Mesodermal cell (in vitro differentiated cells): ENCODE results near the gene HGS. TPM values are rescaled to one million over a fixed set of nuclear protein-coding genes. Genes with fewer than 3 reads are reported as not detected.
A peak's percentile ranks its signal among the peaks of the same experiment; 100 is the strongest.

ENCODE experiments used
- H3K27ac ChIP-seq: 2 replicates; pipeline ENCODE4 v1.7.0; 2013; ENCODE audit warnings: mild to moderate bottlenecking, low read depth, low read length, moderate library complexity; ENCODE audit not compliant: severe bottlenecking
- H3K36me3 ChIP-seq: 2 replicates; pipeline ENCODE4 v1.7.1; 2013; ENCODE audit warnings: mild to moderate bottlenecking, low read length, moderate library complexity; ENCODE audit not compliant: control insufficient read depth, insufficient read depth
- H3K4me1 ChIP-seq: one replicate; pipeline ENCODE4 v1.7.1; 2013; ENCODE audit warnings: mild to moderate bottlenecking, low read length; ENCODE audit not compliant: insufficient read depth, control insufficient read depth, poor library complexity, severe bottlenecking
- H3K4me3 ChIP-seq: 2 replicates; pipeline ENCODE4 v1.7.0; 2013; ENCODE audit warnings: low read length, control low read depth, mild to moderate bottlenecking; ENCODE audit not compliant: insufficient read depth, poor library complexity, severe bottlenecking; ENCODE audit errors: extremely low read depth
- H3K9me3 ChIP-seq: 2 replicates; pipeline ENCODE4 v1.7.1; 2013; ENCODE audit warnings: mild to moderate bottlenecking, low read length, moderate library complexity; ENCODE audit not compliant: control insufficient read depth
- WGBS, 2 experiments: methylation state at CpG; one replicate each; pipeline ENCODE4 v1.1.5; 2013; ENCODE audit warnings: missing lambda C conversion rate in 2 of 2; ENCODE audit not compliant: insufficient coverage in 2 of 2; 5-methylcytosine and 5-hydroxymethylcytosine counted together
- polyA plus RNA-seq, 2 experiments: library from polyadenylated mRNA; stranded (reverse); fragments of 50-300 nt; gene quantifications; one replicate each; pipeline ENCODE4 v1.2.3, GENCODE V29; 2013

HGS gene, protein sequence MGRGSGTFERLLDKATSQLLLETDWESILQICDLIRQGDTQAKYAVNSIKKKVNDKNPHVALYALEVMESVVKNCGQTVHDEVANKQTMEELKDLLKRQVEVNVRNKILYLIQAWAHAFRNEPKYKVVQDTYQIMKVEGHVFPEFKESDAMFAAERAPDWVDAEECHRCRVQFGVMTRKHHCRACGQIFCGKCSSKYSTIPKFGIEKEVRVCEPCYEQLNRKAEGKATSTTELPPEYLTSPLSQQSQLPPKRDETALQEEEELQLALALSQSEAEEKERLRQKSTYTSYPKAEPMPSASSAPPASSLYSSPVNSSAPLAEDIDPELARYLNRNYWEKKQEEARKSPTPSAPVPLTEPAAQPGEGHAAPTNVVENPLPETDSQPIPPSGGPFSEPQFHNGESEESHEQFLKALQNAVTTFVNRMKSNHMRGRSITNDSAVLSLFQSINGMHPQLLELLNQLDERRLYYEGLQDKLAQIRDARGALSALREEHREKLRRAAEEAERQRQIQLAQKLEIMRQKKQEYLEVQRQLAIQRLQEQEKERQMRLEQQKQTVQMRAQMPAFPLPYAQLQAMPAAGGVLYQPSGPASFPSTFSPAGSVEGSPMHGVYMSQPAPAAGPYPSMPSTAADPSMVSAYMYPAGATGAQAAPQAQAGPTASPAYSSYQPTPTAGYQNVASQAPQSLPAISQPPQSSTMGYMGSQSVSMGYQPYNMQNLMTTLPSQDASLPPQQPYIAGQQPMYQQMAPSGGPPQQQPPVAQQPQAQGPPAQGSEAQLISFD
- 117 TPM for polyA plus RNA-seq (2013, experiment 1 of 2)
- polyA plus RNA-seq (2013, experiment 2 of 2): 80.5 TPM

DNA sequence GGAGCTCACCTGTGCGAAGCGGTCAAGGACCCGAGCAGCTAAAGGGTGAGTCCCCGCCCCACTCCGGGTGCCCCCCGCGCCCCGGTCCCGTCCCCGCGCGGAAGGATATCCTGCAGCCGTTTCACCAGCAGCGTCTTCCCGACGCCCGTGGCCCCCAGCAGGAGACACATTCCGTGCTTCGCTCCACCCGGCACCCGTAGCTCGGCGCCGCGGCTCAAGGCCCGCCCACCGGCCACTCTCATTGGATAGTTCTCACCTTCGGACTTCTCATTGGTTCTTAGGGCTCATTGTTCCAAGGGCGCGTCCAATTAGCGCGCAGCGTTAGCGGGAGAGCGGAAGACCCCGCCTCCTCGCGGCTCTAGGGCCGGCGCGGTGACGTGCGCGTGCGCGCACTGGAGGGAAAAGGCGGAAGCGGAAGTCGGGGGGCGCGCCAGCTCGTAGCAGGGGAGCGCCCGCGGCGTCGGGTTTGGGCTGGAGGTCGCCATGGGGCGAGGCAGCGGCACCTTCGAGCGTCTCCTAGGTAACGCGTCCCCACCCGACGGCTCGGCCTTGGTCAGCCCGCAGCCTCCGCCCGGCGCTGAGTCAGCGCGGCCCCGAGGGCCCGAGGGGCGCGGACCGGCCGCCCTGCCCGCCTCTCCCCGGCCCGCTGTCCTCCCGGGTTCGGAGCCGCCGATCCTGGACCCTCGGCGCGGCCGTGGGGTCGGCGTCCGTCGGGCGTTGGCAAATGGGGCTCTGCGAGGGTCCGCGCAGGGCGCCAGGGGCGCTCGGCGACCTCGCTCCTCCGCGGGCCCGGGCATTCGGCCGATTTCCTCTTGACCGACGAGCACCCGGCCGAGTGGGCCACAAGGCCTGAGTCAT, at the start of gene HGS, which contains the start of gene ARL16:
TSS of gene HGS (plus strand) at position 428 of the 858 bp plus-strand sequence. CDS start at position 484, 56 bp downstream.
TSS of gene ARL16 (minus strand) at position 214 of the 858 bp plus-strand sequence. CDS start at position 170, 44 bp downstream.
- Histone ChIP-seq H3K27ac (peak within 1 kb of the TSS; percentile 94), H3K4me3 (peak within 1 kb of the TSS; percentile 99), H3K4me1 (peaks cover 16% of the 10 kb centered on the region), H3K9me3 (no peaks in the 10 kb centered on the region), H3K36me3 (peaks cover 55% of the 10 kb centered on the region)
- 0% methylated on average over 87 to 110 of the region's 112 CpGs for WGBS, 2 experiments

DNA sequence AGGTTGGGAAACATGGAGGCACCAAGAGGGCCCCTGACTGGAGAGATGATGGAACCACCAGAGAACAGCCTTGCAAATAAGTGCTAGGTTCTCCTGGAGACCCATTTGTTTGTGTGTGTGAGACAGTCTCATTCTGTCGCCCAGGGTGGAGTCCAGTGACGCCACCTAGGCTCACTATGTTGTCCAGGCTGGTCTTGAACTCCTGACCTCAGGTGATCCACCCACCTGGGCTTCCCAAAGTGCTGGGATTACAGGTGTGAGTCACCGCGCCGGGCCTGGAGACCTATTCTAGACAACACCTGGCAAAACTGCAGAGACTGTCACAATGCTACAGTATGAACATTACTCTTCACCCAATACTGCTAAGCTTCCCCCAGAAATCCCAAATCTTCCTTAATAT, 48.4 kb upstream of the HGS start:
- H3K4me3 ChIP-seq: peak overlapping the region; percentile 73
- 93 to 95% methylated on average over 5 of the region's 5 CpGs for WGBS, 2 experiments
- peaks cover 36% of the 10 kb centered on the region for H3K36me3 ChIP-seq
- H3K4me1 ChIP-seq: peaks cover 10% of the 10 kb centered on the region
- no peaks in the 10 kb centered on the region for H3K9me3 ChIP-seq
- H3K27ac ChIP-seq: no peak overlapping the region

DNA sequence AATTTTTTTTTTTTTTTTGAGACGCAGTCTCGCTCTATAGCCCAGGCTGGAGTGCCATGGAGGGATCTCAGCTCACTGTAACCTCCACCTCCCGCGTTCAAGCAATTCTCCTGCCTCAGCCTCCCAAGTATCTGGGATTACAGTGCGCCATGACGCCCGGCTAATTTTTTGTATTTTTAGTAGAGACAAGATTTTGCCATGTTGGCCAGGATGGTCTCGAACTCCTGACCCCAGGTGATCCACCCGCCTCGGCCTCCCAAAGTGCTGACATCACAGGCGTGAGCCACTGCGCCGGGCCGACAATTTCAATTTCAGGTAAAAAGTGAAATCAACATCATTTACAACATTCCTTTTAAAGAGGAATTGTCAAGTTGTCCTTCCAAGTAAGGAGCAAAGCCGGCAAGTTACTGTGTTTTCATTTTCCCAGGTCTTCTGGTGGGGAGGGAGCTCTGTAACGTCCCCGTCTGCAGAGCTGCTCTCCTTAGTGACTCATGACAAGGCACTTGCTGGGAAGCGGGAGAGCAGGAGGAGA, 47.8 kb upstream of the HGS start:
- H3K36me3 ChIP-seq: peaks cover 33% of the 10 kb centered on the region
- peak overlapping the region; percentile 94 for H3K27ac ChIP-seq
- 20 to 39% methylated on average over 8 to 13 of the region's 18 CpGs for WGBS, 2 experiments
- H3K9me3 ChIP-seq: no peaks in the 10 kb centered on the region
- H3K4me3 ChIP-seq: peak overlapping the region; percentile 73
- peaks cover 10% of the 10 kb centered on the region for H3K4me1 ChIP-seq

DNA sequence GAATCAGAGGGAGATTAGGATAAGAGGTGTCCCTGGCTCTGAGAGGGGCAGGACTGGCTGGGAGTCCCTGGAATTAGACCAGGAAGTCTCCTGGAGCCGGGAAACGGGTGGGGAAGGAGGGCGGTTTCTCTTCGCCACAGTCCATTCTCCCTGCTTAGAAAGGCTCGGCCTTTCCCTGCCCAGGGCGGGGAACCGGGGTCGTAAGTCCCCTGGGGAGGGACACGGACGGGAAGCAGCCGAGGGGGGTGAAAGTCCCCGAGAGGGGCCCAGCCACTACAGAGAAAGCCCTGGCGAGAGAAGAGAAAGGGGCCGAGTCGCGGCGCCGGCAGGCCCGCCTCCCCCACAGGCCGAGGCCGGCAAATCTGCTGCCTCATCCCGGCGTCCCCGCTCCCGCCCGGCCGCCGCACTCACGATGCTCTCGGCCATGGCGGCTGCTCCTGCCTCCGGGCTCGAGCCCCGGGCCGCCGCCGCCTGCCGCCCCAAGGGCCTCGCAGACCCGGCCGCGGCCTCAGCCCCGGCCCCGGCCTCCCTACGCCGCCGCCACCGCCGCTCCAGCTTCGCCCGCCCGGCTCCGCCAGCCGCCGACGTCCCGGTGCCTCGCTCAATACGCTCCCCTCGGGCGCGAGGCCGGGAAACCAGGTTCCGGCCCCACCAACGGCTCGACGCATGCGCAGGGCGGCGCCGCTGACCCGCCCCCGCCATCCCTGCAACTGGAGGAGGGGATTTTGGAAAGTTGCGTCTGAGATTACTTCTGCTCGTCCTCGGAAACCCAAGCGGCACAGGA, 47.1 kb upstream of the HGS start, which contains the start of the genes NPLOC4 and TSPAN10:
TSS of gene NPLOC4 (minus strand) at position 608 of the 784 bp plus-strand sequence. CDS start at position 426, 182 bp downstream.
TSS of gene TSPAN10 (plus strand) at position 692 of the 784 bp plus-strand sequence. CDS start 5,217 bp downstream, outside the sequence.
- peaks cover 30% of the 10 kb centered on the region for H3K36me3 ChIP-seq
- no peaks in the 10 kb centered on the region for H3K9me3 ChIP-seq
- 0% methylated on average over 45 to 58 of the region's 77 CpGs for WGBS, 2 experiments
- H3K27ac ChIP-seq: peak within 1 kb of the TSS; percentile 94
- peak within 1 kb of the TSS; percentile 73 for H3K4me3 ChIP-seq
- H3K4me1 ChIP-seq: peaks cover 11% of the 10 kb centered on the region

DNA sequence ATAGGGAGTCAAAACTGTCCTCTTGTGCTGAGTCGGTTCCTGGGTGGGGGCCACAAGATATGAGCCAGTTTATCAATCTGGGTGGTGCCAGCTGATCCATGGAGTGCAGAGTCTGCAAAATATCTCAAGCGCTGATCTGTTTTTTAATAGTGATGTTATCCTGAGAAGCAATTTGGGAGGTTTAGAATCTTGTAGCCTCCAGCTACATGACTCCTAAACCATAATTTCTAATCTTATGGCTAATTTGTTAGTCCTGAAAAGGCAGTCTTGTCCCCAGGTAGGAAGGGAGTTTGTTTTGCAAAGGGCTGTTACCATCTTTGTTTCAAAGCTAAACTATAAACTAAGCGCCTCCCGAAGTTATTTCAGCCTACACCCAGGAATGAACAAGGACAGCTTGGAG, 45.1 kb upstream of the HGS start:
- H3K9me3 ChIP-seq: no peaks in the 10 kb centered on the region
- WGBS, 2 experiments: 69 to 100% methylated on average over 1 of the region's 4 CpGs

DNA sequence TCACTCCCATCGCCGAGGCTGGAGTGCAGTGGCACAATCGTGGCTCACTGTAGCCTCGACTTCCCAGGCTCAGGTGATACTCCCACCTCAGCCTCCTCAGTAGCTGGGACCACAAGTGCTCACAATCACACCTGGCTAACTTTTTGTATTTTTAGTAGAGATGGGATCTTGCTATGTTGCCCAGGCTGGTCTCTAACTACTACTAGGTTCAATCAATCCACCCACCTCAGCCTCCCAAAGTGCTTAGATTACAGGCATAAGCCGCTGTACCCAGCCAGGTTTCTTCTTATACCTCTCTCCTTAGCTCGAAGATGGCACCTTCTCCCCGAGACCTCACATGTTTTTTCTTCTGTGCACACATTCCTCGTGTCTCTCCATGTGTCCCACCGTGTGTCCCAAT, 43.8 kb upstream of the HGS start:
- WGBS, 2 experiments: 97 to 100% methylated on average over 2 to 6 of the region's 9 CpGs
- no peak overlapping the region for H3K4me3 ChIP-seq
- peaks cover 20% of the 10 kb centered on the region for H3K4me1 ChIP-seq
- H3K9me3 ChIP-seq: no peaks in the 10 kb centered on the region
- H3K27ac ChIP-seq: no peak overlapping the region
- H3K36me3 ChIP-seq: peaks cover 6% of the 10 kb centered on the region

More for the DNA sequence above, 45.1 kb upstream of the HGS start:
- H3K36me3 ChIP-seq: peaks cover 16% of the 10 kb centered on the region
- no peak overlapping the region for H3K4me3 ChIP-seq
- H3K4me1 ChIP-seq: peaks cover 22% of the 10 kb centered on the region
- H3K27ac ChIP-seq: no peak overlapping the region

DNA sequence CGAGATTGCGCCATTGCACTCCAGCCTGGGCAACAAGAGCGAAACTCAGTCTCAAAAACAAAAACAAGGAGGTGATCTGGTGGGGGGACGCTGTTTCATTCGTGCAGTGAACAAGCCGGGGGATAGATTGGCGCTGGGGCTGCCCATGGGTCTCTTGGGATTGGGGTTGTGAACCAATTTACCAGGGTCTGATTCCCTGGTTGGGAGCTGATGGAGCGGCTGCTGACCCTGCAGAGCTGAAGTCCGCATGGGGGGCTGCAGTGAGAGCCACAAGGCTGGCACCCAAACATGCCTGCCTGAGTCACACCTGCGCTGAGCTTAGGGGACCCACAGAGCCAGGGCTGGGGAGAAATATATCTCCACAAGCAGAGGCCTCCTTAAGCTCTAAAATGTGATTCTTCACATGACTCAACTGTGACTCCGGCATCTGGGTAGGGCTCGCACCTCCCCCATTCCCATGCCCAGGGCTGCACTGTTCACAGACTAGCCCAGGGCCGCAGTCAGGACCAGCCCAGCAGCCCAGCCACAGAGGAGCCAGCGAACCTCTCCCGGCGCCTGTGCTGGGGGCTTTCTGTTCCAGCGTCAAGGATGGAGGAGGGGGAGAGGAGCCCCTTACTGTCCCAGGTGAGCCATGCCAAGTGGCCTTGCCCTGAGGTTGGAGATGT, 41.9 kb upstream of the HGS start:
- Histone ChIP-seq H3K9me3 (no peaks in the 10 kb centered on the region), H3K4me3 (no peak overlapping the region), H3K36me3 (no peaks in the 10 kb centered on the region), H3K27ac (peak overlapping the region; percentile 53), H3K4me1 (peaks cover 14% of the 10 kb centered on the region)
- 89 to 91% methylated on average over 11 of the region's 17 CpGs for whole genome bisulfite sequencing, 2 experiments

DNA sequence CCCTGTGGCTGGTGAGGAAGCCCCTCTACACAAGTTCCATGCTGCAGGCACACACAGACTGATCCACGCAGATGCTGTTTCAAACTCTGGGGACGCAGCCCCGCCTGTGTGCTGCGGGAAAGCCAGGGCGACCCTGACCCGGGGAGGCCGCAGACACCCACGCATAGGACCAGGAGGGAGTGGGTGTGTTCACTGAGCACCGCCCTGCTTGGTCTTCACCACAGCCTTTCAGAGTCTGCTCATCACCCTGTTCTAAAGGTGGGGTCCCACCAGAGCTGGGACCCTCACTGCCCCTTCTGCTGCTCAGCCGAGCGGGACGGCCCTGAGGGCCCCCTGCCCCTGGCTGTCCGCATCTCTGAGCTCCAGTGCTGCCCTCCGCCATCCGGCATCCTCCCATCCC, 39.3 kb upstream of the HGS start:
- Histone ChIP-seq H3K4me3 (no peak overlapping the region), H3K4me1 (peaks cover 11% of the 10 kb centered on the region), H3K9me3 (no peaks in the 10 kb centered on the region), H3K27ac (no peak overlapping the region), H3K36me3 (no peaks in the 10 kb centered on the region)
- 95 to 99% methylated on average over 14 of the region's 15 CpGs for WGBS, 2 experiments
